SK-N-SH treated with all-trans-retinoic acid at 6 μM for 48 hours (cell line): Measurements from ENCODE around the gene MYO1A.

Experiments used
- ATAC-seq: fragments of 200-7000 bp; cut with Tn5 transposase; 3 replicates; pipeline ENCODE4 v1.9.1; 2020; ENCODE audit warnings: mild to moderate bottlenecking, moderate library complexity
- BACH2 ChIP-seq: fragments of 250-450 bp; sonication (Bioruptor Pico); IDR thresholded peaks from 2 replicates; pipeline ENCODE4 v1.9.0; 2021; ENCODE audit warnings: mild to moderate bottlenecking, borderline replicate concordance
- CSRNP3 ChIP-seq: fragments of 250-450 bp; sonication (Bioruptor Pico); IDR thresholded peaks from 2 replicates; pipeline ENCODE4 v1.5.1; 2021; ENCODE audit warnings: mild to moderate bottlenecking, moderate library complexity
- GLIS3 ChIP-seq: fragments of 250-450 bp; sonication (Bioruptor Pico); IDR thresholded peaks from 2 replicates; pipeline ENCODE4 v1.5.0; 2020; ENCODE audit warnings: mild to moderate bottlenecking, moderate library complexity
- POU6F1 ChIP-seq: fragments of 250-450 bp; sonication (Bioruptor Pico); IDR thresholded peaks from 2 replicates; pipeline ENCODE4 v1.8.0; 2021; ENCODE audit warnings: low read depth, mild to moderate bottlenecking, moderate library complexity, borderline replicate concordance
- ZC3H10 ChIP-seq: fragments of 250-450 bp; sonication (Bioruptor Pico); IDR thresholded peaks from 2 replicates; pipeline ENCODE4 v1.5.1; 2021; ENCODE audit warnings: mild to moderate bottlenecking, moderate library complexity
- ZFP3 ChIP-seq: fragments of 250-450 bp; sonication (Bioruptor Pico); IDR thresholded peaks from 2 replicates; pipeline ENCODE4 v1.5.0; 2020; ENCODE audit warnings: mild to moderate bottlenecking, moderate library complexity
- ZNF565 ChIP-seq: fragments of 450-650 bp; formaldehyde crosslinking; conservative IDR thresholded peaks from 2 replicates; pipeline ENCODE4 v1.5.0; 2020; ENCODE audit warnings: low read depth, mild to moderate bottlenecking, moderate library complexity
- ZNF70 ChIP-seq: fragments of 450-650 bp; formaldehyde crosslinking; IDR thresholded peaks from 2 replicates; pipeline ENCODE4 v1.5.0; 2020; ENCODE audit warnings: mild to moderate bottlenecking, moderate library complexity
- ZNF8 ChIP-seq: fragments of 450-650 bp; formaldehyde crosslinking; IDR thresholded peaks from 2 replicates; pipeline ENCODE4 v1.5.0; 2020; ENCODE audit warnings: mild to moderate bottlenecking, moderate library complexity

The MYO1A gene

GRCh38 chr12:56979628-56980027 lies 70.3 kb downstream of the MYO1A start:
- ATAC-seq, result no peak
- TF ChIP-seq GLIS3 (CRISPR knock-in tag) (no peak), ZNF70 (CRISPR knock-in tag) (no peak), ZNF8 (CRISPR knock-in tag) (no peak), BACH2 (CRISPR knock-in tag) (no peak), POU6F1 (CRISPR knock-in tag) (no peak), CSRNP3 (no peak), ZC3H10 (CRISPR knock-in tag) (no peak), ZFP3 (CRISPR knock-in tag) (no peak), ZNF565 (no peak)
